Naive thymus-derived CD4-positive, alpha-beta T cell (primary cell): ENCODE results near the gene DYNC2LI1. TPM values are rescaled to one million over a fixed set of nuclear protein-coding genes. Genes with fewer than 3 reads are reported as not detected.

ENCODE experiments used
- ATAC-seq: fragments of 150-1000 bp; cut with Tn5 transposase; 2 replicates; pipeline ENCODE4 v1.10.0; 2021; ENCODE audit warnings: mild to moderate bottlenecking, moderate library complexity
- CTCF ChIA-PET: fragments of 350-600 bp; sonication (Branson Sonifier 250); formaldehyde crosslinking; loops from one replicate; lab custom pipeline; 2021; ENCODE audit warnings: antibody characterized with exemption; lab: Charles Lee
- POLR2A ChIA-PET: fragments of 350-600 bp; sonication (Branson Sonifier 250); formaldehyde crosslinking; loops from one replicate; lab custom pipeline; 2021; ENCODE audit warnings: antibody characterized with exemption, inconsistent platforms; lab: Charles Lee
- DNase-seq, 9 donors: peaks; one replicate each; pipeline versions ENCODE4 v3.0.0 to v3.0.0-alpha.2; 2020 to 2022; ENCODE audit warnings: mixed read lengths in 1 of 9
- H3K27ac ChIP-seq: one replicate; pipeline ENCODE4 v1.7.0; 2013; ENCODE audit warnings: mild to moderate bottlenecking, low read depth, low read length, moderate library complexity
- H3K27me3 ChIP-seq, 2 donors: one replicate each; pipeline ENCODE4 v1.7.0; 2013; ENCODE audit warnings: low read length in 2 of 2, mild to moderate bottlenecking in 2 of 2, moderate library complexity in 2 of 2; ENCODE audit not compliant: control insufficient read depth in 2 of 2, insufficient read depth in 2 of 2
- H3K36me3 ChIP-seq, 3 experiments: 1 replicate in 2 of 3; 2 replicates in 1 of 3; pipeline ENCODE4 v1.7.0; 2013; ENCODE audit warnings: low read length in 3 of 3, mild to moderate bottlenecking in 3 of 3, moderate library complexity in 1 of 3; ENCODE audit not compliant: insufficient read depth in 3 of 3, control insufficient read depth in 2 of 3
- H3K4me1 ChIP-seq, 2 donors: one replicate each; pipeline ENCODE4 v1.7.0; 2013; ENCODE audit warnings: low read length in 2 of 2, mild to moderate bottlenecking in 2 of 2, moderate library complexity in 1 of 2; ENCODE audit not compliant: control insufficient read depth in 2 of 2, insufficient read depth in 2 of 2
- H3K4me3 ChIP-seq: 2 replicates; pipeline ENCODE4 v1.7.0; 2013; ENCODE audit warnings: mild to moderate bottlenecking, low read length
- H3K9me3 ChIP-seq, 3 experiments: 1 replicate in 2 of 3; 2 replicates in 1 of 3; pipeline ENCODE4 v1.7.0; 2013; ENCODE audit warnings: low read length in 3 of 3; ENCODE audit not compliant: control insufficient read depth in 2 of 3
- H3K27ac Mint-ChIP-seq, 9 donors: one replicate each; pipeline ENCODE4 v1.8.0; 2020 to 2022; ENCODE audit warnings: mixed read lengths in 9 of 9, mild to moderate bottlenecking in 8 of 9, moderate library complexity in 5 of 9, inconsistent platforms in 2 of 9
- H3K27me3 Mint-ChIP-seq, 5 donors: one replicate each; pipeline ENCODE4 v1.8.0; 2021 to 2022; ENCODE audit warnings: mixed read lengths in 5 of 5, mild to moderate bottlenecking in 1 of 5
- H3K36me3 Mint-ChIP-seq, 5 donors: one replicate each; pipeline ENCODE4 v1.8.0; 2020 to 2022; ENCODE audit warnings: mixed read lengths in 5 of 5, mild to moderate bottlenecking in 3 of 5, inconsistent platforms in 1 of 5
- H3K4me1 Mint-ChIP-seq, 7 donors: one replicate each; pipeline ENCODE4 v1.8.0; 2020 to 2022; ENCODE audit warnings: mixed read lengths in 7 of 7, mild to moderate bottlenecking in 3 of 7, inconsistent platforms in 1 of 7
- H3K4me3 Mint-ChIP-seq, 10 donors: one replicate each; pipeline ENCODE4 v1.8.0; 2020 to 2022; ENCODE audit warnings: mild to moderate bottlenecking in 10 of 10, mixed read lengths in 10 of 10, moderate library complexity in 6 of 10, inconsistent platforms in 2 of 10
- H3K9me3 Mint-ChIP-seq, 11 donors: one replicate each; pipeline ENCODE4 v1.8.0; 2020 to 2022; ENCODE audit warnings: mixed read lengths in 11 of 11, mild to moderate bottlenecking in 4 of 11, inconsistent platforms in 1 of 11, moderate library complexity in 1 of 11
- intact Hi-C, 2 donors: fragments of 100-400 bp; cut with micrococcal nuclease; formaldehyde crosslinking; loops; one replicate each; pipeline ENCODE4 v1.15.1; 2023
- polyA plus RNA-seq, 2 donors: library from polyadenylated mRNA; unstranded; fragments of 300-500 nt; fragmentation: Illumina TruSeq; gene quantifications; one replicate each; pipeline ENCODE4 v1.2.3, GENCODE V29; 2021
- total RNA-seq, 6 experiments: library from RNA in 5 of 6; stranded (reverse) in 5 of 6; gene quantifications; 1 replicate in 5 of 6; 2 replicates in 1 of 6; pipeline ENCODE4 v1.2.3 and lab custom pipeline; 2021 to 2026

Gene DYNC2LI1
- total and polyA plus RNA-seq, 7 experiments from 2014 or later: 1.9 to 7.8 (median 5.4) TPM

GRCh38 chr2:43745457-43745856 lies 28.4 kb upstream of the DYNC2LI1 start:
- no peak for DNase-seq
- Mint-ChIP-seq H3K4me3 (no peak overlapping the region), H3K4me1 (no peaks in the 10 kb centered on the region), H3K27me3 (peaks cover 0 to 9% (median 0%) of the 10 kb centered on the region in 5 donors), H3K9me3 (peaks cover 0 to 1% (median 0%) of the 10 kb centered on the region in 11 donors), H3K27ac (no peak overlapping the region), H3K36me3 (peaks cover 0 to 5% (median 0%) of the 10 kb centered on the region in 5 donors)
- Histone ChIP-seq H3K27ac (no peak overlapping the region), H3K4me3 (no peak overlapping the region), H3K36me3 (no peaks in the 10 kb centered on the region), H3K4me1 (no peaks in the 10 kb centered on the region), H3K9me3 (no peaks in the 10 kb centered on the region), H3K27me3 (no peaks in the 10 kb centered on the region)
- POLR2A ChIA-PET: no interaction called here
- intact Hi-C loops: no loop called here
- ATAC-seq: no peak
- CTCF ChIA-PET: no interaction called here

GRCh38 chr2:43748333-43748732 lies 25.5 kb upstream of the DYNC2LI1 start:
- DNase-seq (no peak), ATAC-seq (no peak)
- no peak overlapping the region for H3K4me3 Mint-ChIP-seq
- H3K27me3 Mint-ChIP-seq: no peaks in the 10 kb centered on the region
- CTCF ChIA-PET: no interaction called here
- no peaks in the 10 kb centered on the region for H3K4me1 Mint-ChIP-seq
- peaks cover 0 to 1% (median 0%) of the 10 kb centered on the region in 11 donors for H3K9me3 Mint-ChIP-seq
- H3K4me1 ChIP-seq: no peaks in the 10 kb centered on the region
- intact Hi-C loops: no loop called here
- POLR2A ChIA-PET: no interaction called here
- H3K4me3 ChIP-seq: no peak overlapping the region
- no peak overlapping the region for H3K27ac Mint-ChIP-seq
- H3K27me3 ChIP-seq: no peaks in the 10 kb centered on the region
- no peaks in the 10 kb centered on the region for H3K36me3 ChIP-seq
- H3K9me3 ChIP-seq: no peaks in the 10 kb centered on the region
- no peak overlapping the region for H3K27ac ChIP-seq
- peaks cover 0 to 4% (median 0%) of the 10 kb centered on the region in 5 donors for H3K36me3 Mint-ChIP-seq

GRCh38 chr2:43749583-43749982 lies 24.3 kb upstream of the DYNC2LI1 start:
- H3K9me3 ChIP-seq: no peaks in the 10 kb centered on the region
- H3K27ac ChIP-seq: no peak overlapping the region
- H3K36me3 ChIP-seq: no peaks in the 10 kb centered on the region
- intact Hi-C loops: no loop called here
- H3K4me1 Mint-ChIP-seq: no peaks in the 10 kb centered on the region
- DNase-seq: no peak
- H3K27me3 ChIP-seq: no peaks in the 10 kb centered on the region
- no peaks in the 10 kb centered on the region for H3K36me3 Mint-ChIP-seq
- H3K4me1 ChIP-seq: no peaks in the 10 kb centered on the region
- H3K27ac Mint-ChIP-seq: no peak overlapping the region
- no peak overlapping the region for H3K4me3 Mint-ChIP-seq
- ATAC-seq: no peak
- POLR2A ChIA-PET: no interaction called here
- peaks cover 0 to 1% (median 0%) of the 10 kb centered on the region in 11 donors for H3K9me3 Mint-ChIP-seq
- H3K27me3 Mint-ChIP-seq: no peaks in the 10 kb centered on the region
- no peak overlapping the region for H3K4me3 ChIP-seq
- CTCF ChIA-PET: no interaction called here

- Histone ChIP-seq H3K4me1 (no peaks in the 10 kb centered on the region), H3K27ac (no peak overlapping the region), H3K27me3 (no peaks in the 10 kb centered on the region), H3K9me3 (no peaks in the 10 kb centered on the region), H3K4me3 (no peak overlapping the region), H3K36me3 (no peaks in the 10 kb centered on the region)
- H3K27ac Mint-ChIP-seq: no peak overlapping the region
- peaks cover 0 to 1% (median 0%) of the 10 kb centered on the region in 11 donors for H3K9me3 Mint-ChIP-seq
- CTCF ChIA-PET: no interaction called here
- DNase-seq (no peak), ATAC-seq (no peak)
- intact Hi-C loops: no loop called here
- H3K36me3 Mint-ChIP-seq: no peaks in the 10 kb centered on the region
- no peaks in the 10 kb centered on the region for H3K4me1 Mint-ChIP-seq
- POLR2A ChIA-PET: no interaction called here
- no peaks in the 10 kb centered on the region for H3K27me3 Mint-ChIP-seq
- H3K4me3 Mint-ChIP-seq: no peak overlapping the region
Observed at GRCh38 chr2:43751476-43751990, 22.3 kb upstream of the DYNC2LI1 start.

- no peak overlapping the region for H3K4me3 Mint-ChIP-seq
- no peaks in the 10 kb centered on the region for H3K4me1 Mint-ChIP-seq
- CTCF ChIA-PET: no interaction called here
- no peak overlapping the region for H3K4me3 ChIP-seq
- no peak overlapping the region for H3K27ac Mint-ChIP-seq
- no peaks in the 10 kb centered on the region for H3K4me1 ChIP-seq
- POLR2A ChIA-PET: no interaction called here
- H3K27me3 Mint-ChIP-seq: no peaks in the 10 kb centered on the region
- peaks cover 0 to 1% (median 0%) of the 10 kb centered on the region in 11 donors for H3K9me3 Mint-ChIP-seq
- ATAC-seq (no peak), DNase-seq (no peak)
- intact Hi-C loops: no loop called here
- no peaks in the 10 kb centered on the region for H3K36me3 Mint-ChIP-seq
- no peaks in the 10 kb centered on the region for H3K27me3 ChIP-seq
- H3K27ac ChIP-seq: no peak overlapping the region
- no peaks in the 10 kb centered on the region for H3K9me3 ChIP-seq
- no peaks in the 10 kb centered on the region for H3K36me3 ChIP-seq
Observed at GRCh38 chr2:43752302-43752701, 21.5 kb upstream of the DYNC2LI1 start.

GRCh38 chr2:43754180-43754579 lies 19.7 kb upstream of the DYNC2LI1 start:
- no peak for DNase-seq
- Mint-ChIP-seq H3K9me3 (no peaks in the 10 kb centered on the region), H3K27me3 (no peaks in the 10 kb centered on the region), H3K36me3 (no peaks in the 10 kb centered on the region), H3K4me1 (no peaks in the 10 kb centered on the region), H3K4me3 (no peak overlapping the region), H3K27ac (no peak overlapping the region)
- Histone ChIP-seq H3K9me3 (no peaks in the 10 kb centered on the region), H3K27me3 (no peaks in the 10 kb centered on the region), H3K4me1 (no peaks in the 10 kb centered on the region), H3K4me3 (no peak overlapping the region), H3K36me3 (no peaks in the 10 kb centered on the region), H3K27ac (no peak overlapping the region)
- CTCF ChIA-PET: interaction anchor here (0.7 kb wide), 1 partner anchor 136 kb away, joined by 3 read pairs; no protein-coding TSS in a partner anchor
- intact Hi-C loops: no loop called here
- no peak for ATAC-seq
- POLR2A ChIA-PET: no interaction called here

GRCh38 chr2:43758739-43759138 lies 15.1 kb upstream of the DYNC2LI1 start:
- POLR2A ChIA-PET: no interaction called here
- H3K36me3 ChIP-seq: no peaks in the 10 kb centered on the region
- Mint-ChIP-seq H3K9me3 (no peaks in the 10 kb centered on the region), H3K4me1 (no peaks in the 10 kb centered on the region), H3K27me3 (no peaks in the 10 kb centered on the region), H3K4me3 (no peak overlapping the region), H3K27ac (no peak overlapping the region), H3K36me3 (no peaks in the 10 kb centered on the region)
- no peak for ATAC-seq
- no peaks in the 10 kb centered on the region for H3K4me1 ChIP-seq
- H3K27me3 ChIP-seq: no peaks in the 10 kb centered on the region
- intact Hi-C loops: no loop called here
- H3K9me3 ChIP-seq: no peaks in the 10 kb centered on the region
- CTCF ChIA-PET: no interaction called here
- H3K4me3 ChIP-seq: no peak overlapping the region
- H3K27ac ChIP-seq: no peak overlapping the region
- DNase-seq: no peak
